Calu3 (cell line): ENCODE data around the gene PNPLA2. TPM values are rescaled to one million over a fixed set of nuclear protein-coding genes. Genes with fewer than 3 reads are reported as not detected.

Experiments
- BruUV-seq: library from RNA; stranded (reverse); fragments of 400-500 nt; replicated peaks from 2 replicates; lab custom pipeline; 2021; lab: Mats Ljungman, UMichigan
- CTCF ChIA-PET: fragments of 300-600 bp; sonication (Branson Sonifier 250); formaldehyde crosslinking; loops from one replicate; lab custom pipeline; 2022; ENCODE audit warnings: antibody characterized with exemption; lab: Charles Lee
- DNase-seq: peaks from one replicate; pipeline ENCODE4 v3.0.0; 2022
- H3K27ac Mint-ChIP-seq: one replicate; pipeline ENCODE4 v1.8.0; 2022; ENCODE audit warnings: mixed read lengths; ENCODE audit not compliant: unreplicated experiment
- H3K27me3 Mint-ChIP-seq: one replicate; pipeline ENCODE4 v1.8.0; 2022; ENCODE audit warnings: mixed read lengths; ENCODE audit not compliant: unreplicated experiment
- H3K36me3 Mint-ChIP-seq: one replicate; pipeline ENCODE4 v1.8.0; 2022; ENCODE audit warnings: mild to moderate bottlenecking, moderate library complexity, mixed read lengths; ENCODE audit not compliant: insufficient read depth, unreplicated experiment
- H3K4me1 Mint-ChIP-seq: one replicate; pipeline ENCODE4 v1.8.0; 2022; ENCODE audit warnings: mild to moderate bottlenecking, low read depth, mixed read lengths; ENCODE audit not compliant: unreplicated experiment
- H3K4me3 Mint-ChIP-seq: one replicate; pipeline ENCODE4 v1.8.0; 2022; ENCODE audit warnings: mild to moderate bottlenecking, low read depth, moderate library complexity, mixed read lengths; ENCODE audit not compliant: unreplicated experiment
- H3K9me3 Mint-ChIP-seq: one replicate; pipeline ENCODE4 v1.8.0; 2022; ENCODE audit warnings: low read depth, mixed read lengths; ENCODE audit not compliant: unreplicated experiment
- CTCF ChIP-seq: fragments of 200-600 bp; IDR thresholded peaks from one replicate; pipeline ENCODE4 v1.8.0; 2022; ENCODE audit warnings: antibody characterized with exemption; ENCODE audit not compliant: unreplicated experiment
- intact Hi-C: fragments of 100-400 bp; cut with micrococcal nuclease; formaldehyde crosslinking; loops from one replicate; pipeline ENCODE4 v1.10.0; 2022; ENCODE audit not compliant: unreplicated experiment
- total RNA-seq: library from RNA; stranded (reverse); gene quantifications from 2 replicates; pipeline ENCODE4 v1.2.3, GENCODE V29; 2022

Gene PNPLA2
- total RNA-seq, 1 experiment from 2014 or later, result 134 TPM

GRCh38 chr11:852762-853161, 34.0 kb downstream of the PNPLA2 start:
- intact Hi-C loops, result loop anchor here (10.0 kb wide), 1 partner anchor 202 kb away; no protein-coding TSS in a partner anchor
- Mint-ChIP-seq H3K27me3 (no peaks in the 10 kb centered on the region), H3K27ac (no peak overlapping the region), H3K36me3 (peaks cover 20% of the 10 kb centered on the region), H3K4me3 (no peak overlapping the region), H3K9me3 (no peaks in the 10 kb centered on the region), H3K4me1 (no peaks in the 10 kb centered on the region)
- DNase-seq, result no peak
- TF ChIP-seq CTCF, result no peak
- no TSS peak for BruUV-seq
- CTCF ChIA-PET, result no interaction called here

GRCh38 chr11:853682-854448, 35.2 kb downstream of the PNPLA2 start:
- no peaks in the 10 kb centered on the region for H3K27me3 Mint-ChIP-seq
- no peaks in the 10 kb centered on the region for H3K4me1 Mint-ChIP-seq
- no peak for DNase-seq
- H3K9me3 Mint-ChIP-seq, result no peaks in the 10 kb centered on the region
- no peak overlapping the region for H3K4me3 Mint-ChIP-seq
- intact Hi-C loops, result loop anchor here (10.0 kb wide), 1 partner anchor 201 kb away; no protein-coding TSS in a partner anchor
- CTCF ChIA-PET, result no interaction called here
- BruUV-seq, result no TSS peak
- H3K36me3 Mint-ChIP-seq, result peaks cover 22% of the 10 kb centered on the region
- no peak for TF ChIP-seq CTCF
- no peak overlapping the region for H3K27ac Mint-ChIP-seq

DNA sequence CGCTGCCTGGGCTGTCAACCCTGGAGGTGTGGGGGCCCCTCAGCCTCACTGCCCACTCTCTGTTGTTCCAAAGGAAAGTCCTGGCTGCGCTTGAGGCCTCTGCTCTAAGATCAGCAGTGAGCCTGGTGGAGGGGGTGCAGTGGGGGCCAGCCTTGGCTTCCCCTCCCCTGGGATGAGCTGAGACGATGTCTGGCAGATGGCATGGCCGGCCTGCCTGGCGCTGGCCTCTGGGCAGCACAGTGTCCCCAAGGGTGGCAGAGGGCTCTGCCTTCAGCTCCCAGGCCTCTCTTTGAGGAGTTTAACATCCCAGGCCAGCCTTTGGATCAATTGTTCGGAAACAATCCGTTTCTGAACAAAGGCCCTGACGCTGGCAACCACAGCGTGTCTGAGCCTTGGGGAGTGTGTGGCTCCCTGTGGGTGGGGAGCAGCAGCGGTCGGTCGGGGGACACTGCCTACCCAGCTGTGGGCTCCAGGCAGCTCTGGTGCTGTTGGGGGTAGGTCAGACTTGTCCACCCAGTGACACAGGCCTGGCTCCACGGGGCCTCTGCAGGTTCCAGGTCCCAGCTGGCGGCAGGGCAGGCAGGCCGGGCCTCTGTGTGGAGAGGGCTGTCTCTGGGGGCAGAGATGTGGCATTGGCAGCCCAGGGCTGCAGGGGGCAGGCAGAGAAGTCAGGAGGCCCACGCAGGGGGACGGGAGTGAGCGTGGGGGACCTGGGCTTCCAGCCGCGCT, 36.1 kb downstream of the PNPLA2 start:
- CTCF ChIA-PET, result no interaction called here
- peaks cover 31% of the 10 kb centered on the region for H3K36me3 Mint-ChIP-seq

DNA sequence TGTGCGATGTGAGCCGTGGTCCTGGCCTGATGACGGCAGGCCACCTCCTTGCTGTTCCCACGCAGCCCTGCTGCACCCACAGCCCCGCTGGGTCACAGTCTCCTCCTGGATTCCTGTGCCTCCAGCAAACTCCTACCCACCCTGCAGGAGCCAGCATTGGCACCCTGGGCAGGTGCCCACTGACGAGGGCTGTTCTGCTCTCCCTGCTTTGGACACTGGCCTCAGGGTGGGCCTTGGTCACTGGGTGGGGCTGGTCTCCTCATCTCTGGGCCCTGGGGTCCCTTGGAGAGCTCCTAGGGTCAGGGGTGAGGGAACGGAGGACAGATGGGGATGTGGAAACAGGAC, 36.6 kb downstream of the PNPLA2 start:
- Mint-ChIP-seq H3K4me1 (peaks cover 9% of the 10 kb centered on the region), H3K27ac (no peak overlapping the region), H3K27me3 (no peaks in the 10 kb centered on the region), H3K9me3 (no peaks in the 10 kb centered on the region), H3K36me3 (peaks cover 34% of the 10 kb centered on the region), H3K4me3 (no peak overlapping the region)
- intact Hi-C loops, result loop anchor here (10.0 kb wide), 1 partner anchor 199 kb away; no protein-coding TSS in a partner anchor
- BruUV-seq, result no TSS peak
- TF ChIP-seq CTCF, result no peak
- no peak for DNase-seq
- CTCF ChIA-PET, result no interaction called here

More for the DNA sequence above, 36.1 kb downstream of the PNPLA2 start:
- BruUV-seq, result no TSS peak
- no peak for TF ChIP-seq CTCF
- Mint-ChIP-seq H3K9me3 (no peaks in the 10 kb centered on the region), H3K27ac (no peak overlapping the region), H3K27me3 (no peaks in the 10 kb centered on the region), H3K4me3 (no peak overlapping the region), H3K4me1 (peaks cover 7% of the 10 kb centered on the region)
- intact Hi-C loops, result loop anchor here (10.0 kb wide), 1 partner anchor 200 kb away; no protein-coding TSS in a partner anchor
- no peak for DNase-seq
